HG03045 (cell line): ENCODE results near the gene NEURL1.

Experiments used
- ATAC-seq: cut with Tn5 transposase; IDR thresholded peaks from one replicate; pipeline ENCODE4 v1.9.1; 2021; ENCODE audit warnings: mild to moderate bottlenecking, moderate library complexity; ENCODE audit not compliant: unreplicated experiment

The NEURL1 gene

GRCh38 chr10:103559776-103560175, 66.3 kb downstream of the NEURL1 start:
- ATAC-seq: no peak

DNA sequence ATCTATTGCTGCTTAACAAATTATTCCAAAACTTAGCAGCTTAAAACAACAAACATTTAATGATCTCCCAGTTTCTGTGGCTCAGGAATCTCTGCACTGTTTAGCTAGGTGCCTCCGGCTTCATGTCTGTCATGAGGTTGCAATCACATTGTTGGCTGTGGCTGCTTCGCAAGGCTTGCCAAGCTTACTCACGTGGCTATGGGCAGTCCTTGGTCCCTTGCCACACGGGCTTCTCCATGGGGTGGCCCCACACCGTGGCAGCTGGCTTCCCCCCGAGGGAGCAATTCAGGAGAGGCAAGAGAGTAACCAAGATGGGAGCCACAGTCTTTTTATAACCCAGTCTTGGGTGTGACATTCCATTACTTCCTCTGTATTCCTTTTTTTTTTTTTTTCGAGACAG, 67.4 kb downstream of the NEURL1 start:
- no peak for ATAC-seq

- ATAC-seq: no peak
Measured at GRCh38 chr10:103562383-103562782, 68.9 kb downstream of the NEURL1 start.

- no peak for ATAC-seq
Measured at GRCh38 chr10:103563231-103564115, 70.0 kb downstream of the NEURL1 start.

- ATAC-seq: no peak
Measured at GRCh38 chr10:103564116-103564501, 70.6 kb downstream of the NEURL1 start.

- no peak for ATAC-seq
Measured at GRCh38 chr10:103564776-103565520, 71.4 kb downstream of the NEURL1 start.

DNA sequence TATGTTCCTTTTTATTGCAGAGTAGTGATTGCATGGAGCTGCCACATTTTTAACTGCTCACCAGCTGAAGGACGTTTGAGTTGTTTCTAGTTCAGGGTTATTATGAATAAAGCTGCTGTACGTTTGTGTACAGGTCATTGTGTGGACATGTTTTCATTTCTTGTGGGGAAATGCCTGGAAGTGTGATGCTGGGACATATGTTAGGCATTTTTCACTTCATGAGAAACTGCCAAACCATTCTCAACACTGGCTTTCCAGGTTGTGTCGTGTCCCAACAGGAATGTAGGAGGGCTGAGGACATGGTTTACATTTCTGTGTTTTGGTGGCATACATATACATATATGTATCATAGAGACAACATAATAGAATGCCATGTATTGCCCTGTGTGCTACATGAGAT, 73.0 kb downstream of the NEURL1 start:
- ATAC-seq: no peak

DNA sequence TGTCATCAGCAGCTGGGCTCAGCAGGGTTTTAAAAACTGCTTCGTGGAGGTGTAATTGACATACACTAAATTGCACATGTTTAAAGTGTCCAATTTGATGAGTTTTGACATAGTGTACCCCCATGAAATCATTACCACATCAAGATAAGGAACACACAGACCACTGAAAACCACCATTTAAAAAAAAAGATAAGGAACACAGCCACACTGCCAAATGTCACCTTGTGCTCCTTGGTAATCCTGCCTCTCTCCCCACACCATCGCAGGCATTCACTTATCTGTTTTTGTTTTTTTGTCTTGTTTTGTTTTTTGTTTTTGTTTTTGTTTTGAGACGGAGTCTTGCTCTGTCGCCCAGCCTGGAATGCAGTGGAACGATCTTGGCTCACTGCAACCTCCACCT, 75.0 kb downstream of the NEURL1 start:
- ATAC-seq: no peak

GRCh38 chr10:103569896-103570295, 76.4 kb downstream of the NEURL1 start:
- ATAC-seq: no peak

DNA sequence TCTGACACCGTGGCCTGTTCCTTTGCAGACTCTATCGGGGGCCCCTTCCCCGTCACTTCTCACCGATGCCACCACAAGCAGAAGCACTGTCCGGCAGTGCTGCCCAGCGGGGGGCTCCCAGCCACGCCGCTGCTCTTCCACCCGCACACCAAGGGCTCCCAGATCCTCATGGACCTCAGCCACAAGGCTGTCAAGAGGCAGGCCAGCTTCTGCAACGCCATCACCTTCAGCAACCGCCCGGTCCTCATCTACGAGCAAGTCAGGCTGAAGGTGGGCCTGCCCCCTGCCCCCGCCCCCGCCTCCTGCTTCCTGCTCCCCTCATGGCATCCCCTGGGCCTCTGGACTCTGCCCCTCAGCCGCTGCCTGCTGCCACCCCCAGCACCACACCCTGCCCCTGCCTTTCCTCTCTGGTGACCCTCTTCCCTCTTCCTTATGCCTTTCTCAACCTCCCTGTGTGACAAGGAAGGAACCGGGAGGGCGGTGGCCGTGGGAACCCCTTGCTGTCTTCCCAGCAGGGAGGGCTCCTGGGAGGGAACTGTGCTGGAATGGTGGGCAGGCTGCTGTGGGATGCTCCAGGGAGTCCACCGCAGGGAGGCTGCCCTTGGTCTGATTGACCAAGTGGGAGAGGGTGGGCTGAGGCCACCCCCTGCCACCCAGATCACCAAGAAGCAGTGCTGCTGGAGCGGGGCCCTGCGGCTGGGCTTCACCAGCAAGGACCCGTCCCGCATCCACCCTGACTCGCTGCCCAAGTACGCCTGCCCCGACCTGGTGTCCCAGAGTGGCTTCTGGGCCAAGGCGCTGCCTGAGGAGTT, 77.5 kb downstream of the NEURL1 start:
- ATAC-seq: no peak

- no peak for ATAC-seq
Measured at GRCh38 chr10:103571656-103571975, 78.1 kb downstream of the NEURL1 start.

DNA sequence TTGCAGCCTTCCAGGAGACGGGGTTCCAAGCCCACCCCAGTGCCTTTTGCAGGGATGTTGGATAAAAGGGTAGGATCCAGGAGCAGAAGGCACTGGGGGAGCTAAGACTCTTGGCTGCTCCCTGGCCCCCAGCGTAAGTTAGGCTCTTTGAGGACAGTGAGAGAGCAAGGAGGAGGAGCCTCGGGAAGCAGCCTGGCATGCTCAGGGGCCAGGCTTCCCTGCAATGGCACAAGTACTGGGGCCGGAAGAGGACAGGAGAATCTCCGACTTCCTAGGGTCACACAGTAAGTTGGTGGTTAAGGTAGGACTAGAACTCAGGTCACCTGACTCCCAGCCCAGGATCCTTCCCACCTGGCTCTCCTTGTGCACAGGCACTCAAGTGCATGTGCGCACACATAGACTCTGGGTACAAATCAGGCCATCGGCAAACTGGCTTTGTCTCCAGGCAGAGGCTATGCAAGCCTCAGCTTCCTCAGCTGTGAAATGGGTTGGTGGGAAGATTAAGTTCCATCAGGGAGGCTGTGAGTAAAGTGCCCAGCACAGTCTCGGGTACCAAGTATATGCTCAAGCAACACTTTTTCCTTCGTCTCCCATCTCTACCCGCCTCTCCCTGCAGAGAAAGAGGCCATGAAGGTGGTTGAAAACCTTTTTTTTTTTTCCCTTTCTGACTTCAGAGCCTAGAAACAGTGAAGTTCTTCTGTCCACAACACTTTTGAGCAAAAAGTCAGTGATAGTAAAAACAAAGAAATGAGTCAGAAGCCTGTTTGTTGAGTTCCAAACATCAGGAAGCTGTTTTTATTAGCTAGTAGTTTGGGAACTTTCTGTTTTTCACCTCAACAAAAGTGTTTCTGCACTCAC, 79.1 kb downstream of the NEURL1 start:
- ATAC-seq: no peak

GRCh38 chr10:103573205-103573487, 79.6 kb downstream of the NEURL1 start:
- no peak for ATAC-seq

- no peak for ATAC-seq
Measured at GRCh38 chr10:103574097-103575061, 80.9 kb downstream of the NEURL1 start.

- ATAC-seq: no peak
Measured at GRCh38 chr10:103575416-103576075, 82.0 kb downstream of the NEURL1 start.

DNA sequence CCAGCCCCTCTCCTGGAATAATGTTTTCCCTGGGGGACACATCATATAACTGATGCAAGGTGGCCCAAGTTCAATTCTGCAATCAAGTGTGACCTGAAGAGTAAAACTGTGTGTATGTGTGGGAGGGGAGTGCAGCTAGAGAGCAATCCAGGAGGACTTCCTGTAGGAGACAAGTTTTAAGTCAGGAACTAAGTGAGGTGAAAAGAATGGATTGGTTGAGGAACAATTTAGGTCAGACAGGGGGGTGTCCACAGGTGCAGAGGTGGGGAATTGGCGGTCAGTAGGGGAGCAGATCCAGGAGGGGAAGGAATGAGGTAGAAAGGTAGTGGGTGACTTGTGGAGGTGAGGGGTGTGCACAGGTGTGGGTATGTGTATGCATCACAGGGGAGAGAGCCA, 82.6 kb downstream of the NEURL1 start:
- ATAC-seq: no peak

- ATAC-seq: no peak
Measured at GRCh38 chr10:103576862-103577261, 83.4 kb downstream of the NEURL1 start.

- ATAC-seq: no peak
Measured at GRCh38 chr10:103578782-103579382, 85.4 kb downstream of the NEURL1 start.

- ATAC-seq: no peak
Measured at GRCh38 chr10:103580011-103580410, 86.5 kb downstream of the NEURL1 start.
